NCI-H2196 (cell line): Measurements from ENCODE around the gene FAM13B.
"Not testable (repeated sequence)": the region's sequence is repeated elsewhere in the genome, so short reads cannot be mapped to it uniquely, and the experiment has no call there.

Source experiments
- DNase-seq: peaks from one replicate; lab custom pipeline; 2025; ENCODE audit not compliant: unreplicated experiment; lab: John Stamatoyannopoulos, UW

FAM13B gene

GRCh38 chr5:138035605-138036537, 3.0 kb upstream of the FAM13B start:
- DNase-seq: peak; percentile 81

DNA sequence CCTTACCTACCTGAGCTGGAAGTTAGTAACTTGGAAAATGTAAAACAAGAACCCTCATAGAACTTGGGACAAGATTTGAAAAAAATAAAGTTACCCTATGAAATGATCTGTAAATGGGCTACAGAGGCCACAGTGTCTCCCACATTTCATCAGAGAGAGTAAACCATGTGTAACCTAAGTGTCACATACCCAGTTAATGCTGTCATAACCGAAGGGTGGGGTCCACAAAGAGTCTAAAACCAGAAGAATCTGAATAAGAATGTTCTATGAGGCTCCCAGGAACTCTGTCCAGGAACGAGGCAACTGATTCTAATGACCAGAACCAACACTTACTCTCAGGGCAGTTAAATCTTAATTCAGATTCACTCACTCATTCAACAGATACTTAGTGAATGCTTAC, 1.0 kb upstream of the FAM13B start:
- no peak for DNase-seq

DNA sequence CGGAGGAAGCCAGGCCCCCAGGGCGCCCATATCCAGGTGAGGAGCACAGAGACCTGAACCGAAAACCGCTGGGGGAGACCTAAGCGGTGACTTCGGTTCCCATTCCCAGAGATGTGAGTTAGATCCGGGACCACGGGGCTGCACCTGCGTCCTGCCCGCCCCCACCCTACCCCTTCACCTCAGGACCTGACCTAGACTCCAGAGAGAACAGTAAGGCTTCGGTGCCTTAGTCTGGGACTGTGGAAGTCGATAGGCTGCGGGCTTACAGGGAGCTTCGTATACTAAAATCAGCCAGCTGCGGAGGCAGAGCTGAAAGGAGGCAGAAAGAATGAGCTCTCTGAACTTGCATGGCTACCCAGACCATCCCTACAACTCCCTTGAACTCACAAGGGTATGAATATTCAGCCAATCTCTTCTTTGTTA, 518 bp upstream of the FAM13B start:
- peak; percentile 48 for DNase-seq

- DNase-seq: no peak
Observed at GRCh38 chr5:138032028-138032571, 779 bp downstream of the FAM13B start.

DNA sequence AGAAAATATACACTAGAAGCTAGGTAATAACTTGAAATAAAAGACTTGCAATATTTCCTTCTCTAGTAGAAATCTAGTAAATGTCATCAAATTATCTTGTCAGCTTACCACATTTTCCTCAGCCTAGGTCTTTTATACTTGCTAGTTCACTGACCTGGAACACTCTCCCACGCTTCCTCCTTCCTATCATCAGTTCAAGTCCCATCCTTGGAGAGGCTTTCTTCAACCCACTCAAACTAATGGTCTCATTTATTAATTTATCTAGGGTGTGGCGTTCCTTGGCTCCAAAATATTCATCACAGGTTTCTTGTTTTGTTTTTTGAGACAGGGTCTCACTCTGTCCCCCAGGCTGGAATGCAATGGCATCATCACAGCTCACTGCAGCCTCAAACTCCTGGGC, 2.9 kb downstream of the FAM13B start:
- DNase-seq: no peak

GRCh38 chr5:138029501-138029900, 3.4 kb downstream of the FAM13B start:
- DNase-seq: no peak

GRCh38 chr5:138028971-138029365, 3.9 kb downstream of the FAM13B start:
- DNase-seq: no peak

- not testable (repeated sequence) for DNase-seq
Observed at GRCh38 chr5:138028262-138028970, 4.5 kb downstream of the FAM13B start.

DNA sequence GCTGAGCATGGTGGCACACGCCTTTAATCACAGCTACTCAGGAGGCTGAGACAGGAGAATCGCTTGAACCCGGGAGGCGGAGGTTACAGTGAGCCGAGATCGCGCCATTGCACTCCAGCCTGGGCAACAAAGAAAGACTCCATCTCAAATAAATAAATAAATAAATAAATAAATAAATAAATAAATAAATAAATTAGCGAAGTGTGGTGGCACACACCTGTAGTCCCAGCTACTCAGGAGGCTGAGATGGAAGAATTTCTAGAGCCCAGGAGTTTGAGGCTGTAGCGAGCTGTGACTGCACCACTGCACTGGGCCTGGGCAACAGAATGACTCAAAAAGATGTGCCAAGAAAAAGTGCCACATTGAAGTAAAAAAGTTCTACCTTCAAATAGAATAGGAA, 6.1 kb downstream of the FAM13B start:
- DNase-seq: not testable (repeated sequence)

GRCh38 chr5:138025285-138025684, 7.6 kb downstream of the FAM13B start:
- DNase-seq: no peak

DNA sequence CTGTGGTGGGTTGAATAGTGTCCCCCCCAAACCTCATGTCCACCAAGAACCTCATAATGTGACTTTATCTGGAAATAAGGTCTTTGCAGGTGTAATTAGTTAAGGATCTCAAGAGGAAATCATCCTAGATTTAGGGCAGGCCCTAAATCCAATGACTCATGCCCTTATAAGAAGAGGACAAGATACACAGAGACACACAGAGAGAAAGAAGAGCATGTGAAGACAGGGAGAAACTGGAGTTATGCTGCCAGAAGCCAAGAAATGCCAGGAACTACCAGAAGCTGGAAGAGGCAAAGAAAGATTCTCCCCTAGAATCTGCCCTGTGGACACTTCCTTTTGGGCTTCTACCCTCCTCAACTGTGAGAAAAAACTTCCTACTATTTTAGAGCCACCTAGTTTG, 8.8 kb downstream of the FAM13B start:
- no peak for DNase-seq

DNA sequence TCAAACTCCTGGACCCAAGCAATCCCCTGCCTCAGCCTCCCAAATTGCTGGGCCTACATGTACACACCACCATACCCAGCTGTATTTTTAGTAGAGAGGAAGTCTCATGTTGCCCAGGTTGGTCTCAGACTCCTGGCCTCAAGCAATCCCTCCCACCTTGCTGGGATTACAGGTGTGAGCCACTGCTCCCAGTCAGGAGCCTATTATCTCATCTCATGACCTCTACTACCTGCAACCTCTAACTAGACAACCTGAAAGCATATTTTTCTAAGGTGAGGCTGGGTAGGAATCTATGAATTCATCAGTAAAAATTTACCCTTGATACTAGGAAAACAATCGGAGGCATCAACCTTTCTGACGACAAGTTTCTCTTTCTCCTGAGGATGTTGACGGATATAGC, 10.0 kb downstream of the FAM13B start:
- DNase-seq: no peak

DNA sequence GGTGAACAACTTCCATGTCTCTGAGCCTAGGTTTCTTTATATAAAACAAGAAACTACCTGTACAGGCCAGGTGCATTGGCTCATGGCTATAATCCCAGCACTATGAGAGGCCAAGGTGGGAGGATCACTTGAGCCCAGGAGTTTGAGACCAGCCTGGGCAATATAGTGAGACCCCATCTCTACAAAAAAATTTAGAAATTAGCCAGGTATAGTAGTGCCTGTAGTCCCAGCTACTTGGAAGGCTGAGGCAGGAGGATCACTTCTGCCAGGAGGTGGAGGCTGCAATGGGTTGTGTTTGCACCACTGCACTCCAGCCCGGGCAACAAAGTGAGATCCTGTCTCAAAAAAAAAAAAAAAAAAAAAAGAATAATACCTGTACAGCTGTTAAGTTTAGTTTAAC, 11.1 kb downstream of the FAM13B start:
- no peak for DNase-seq

DNA sequence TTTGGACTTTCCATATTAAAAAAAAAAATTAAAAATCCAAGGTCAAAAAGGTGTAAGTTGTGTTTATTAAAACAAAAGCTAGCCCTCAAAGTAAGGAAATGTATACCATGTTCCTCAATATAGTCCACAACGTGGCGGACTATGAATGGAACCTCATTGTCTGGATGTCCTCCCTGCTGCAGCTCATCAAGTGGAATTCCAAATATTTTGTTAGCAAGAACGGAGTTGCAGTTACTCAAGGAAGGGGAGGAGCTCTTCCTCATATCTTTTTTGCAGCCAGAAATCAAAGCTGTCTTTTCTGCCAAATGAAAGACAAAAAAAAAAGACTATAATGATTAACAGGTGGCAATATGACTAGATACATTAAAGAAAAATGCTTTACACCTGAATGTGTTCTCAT, 14.0 kb downstream of the FAM13B start:
- DNase-seq: no peak

- no peak for DNase-seq
Observed at GRCh38 chr5:138015916-138016315, 17.0 kb downstream of the FAM13B start.

GRCh38 chr5:138011991-138012390, 20.9 kb downstream of the FAM13B start:
- peak; percentile 39 for DNase-seq

DNA sequence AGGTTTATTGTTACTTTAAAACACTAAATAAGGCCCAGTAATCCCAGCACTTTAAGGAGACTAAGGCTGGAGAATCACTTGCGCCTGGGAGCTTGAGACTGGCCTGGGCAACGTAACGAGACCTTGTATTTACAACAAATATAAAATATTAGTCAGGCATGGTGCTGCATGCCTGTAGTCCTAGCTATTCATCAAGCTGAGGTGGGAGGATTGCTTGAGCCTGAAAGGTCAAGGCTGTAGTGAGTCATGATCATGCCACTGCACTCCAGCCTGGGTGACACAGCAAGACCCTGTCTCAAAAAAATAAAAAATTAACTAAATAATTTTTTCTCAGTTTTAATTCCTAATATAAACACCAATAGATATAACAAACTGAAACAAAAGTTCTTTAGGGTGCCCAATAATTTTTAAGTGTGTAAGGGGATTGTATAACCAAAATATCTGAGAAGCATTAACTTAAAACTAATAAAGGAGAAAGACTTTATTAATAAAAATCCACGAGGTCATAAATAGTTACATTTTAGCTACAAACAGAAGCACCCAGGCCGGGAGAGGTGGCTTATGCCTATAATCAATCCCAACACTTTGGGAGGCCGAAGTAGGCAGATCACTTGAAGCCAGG, 32.7 kb downstream of the FAM13B start:
- DNase-seq: no peak

DNA sequence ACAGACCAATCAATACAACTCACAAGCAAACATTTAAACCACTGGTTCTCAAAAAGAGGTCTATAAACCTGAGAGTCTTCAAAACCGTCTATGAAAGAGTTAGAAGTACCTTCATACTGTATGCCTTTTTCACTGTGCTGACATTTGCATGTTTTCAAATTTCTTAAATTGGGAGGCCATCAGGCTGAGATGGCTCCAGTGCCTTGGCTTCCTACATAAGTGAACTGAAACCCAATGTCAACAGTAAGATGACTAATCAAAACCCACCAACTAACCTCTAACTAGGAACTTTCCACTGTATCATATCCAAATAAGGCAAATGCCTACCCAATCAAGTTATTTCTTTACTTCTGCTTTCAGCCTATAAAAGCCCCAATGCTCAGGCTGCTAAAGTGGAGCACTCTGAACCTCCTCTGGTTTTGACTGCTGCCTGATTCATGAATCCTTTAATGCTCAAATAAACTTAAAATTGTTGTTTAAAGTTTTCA, 35.1 kb downstream of the FAM13B start:
- no peak for DNase-seq

DNA sequence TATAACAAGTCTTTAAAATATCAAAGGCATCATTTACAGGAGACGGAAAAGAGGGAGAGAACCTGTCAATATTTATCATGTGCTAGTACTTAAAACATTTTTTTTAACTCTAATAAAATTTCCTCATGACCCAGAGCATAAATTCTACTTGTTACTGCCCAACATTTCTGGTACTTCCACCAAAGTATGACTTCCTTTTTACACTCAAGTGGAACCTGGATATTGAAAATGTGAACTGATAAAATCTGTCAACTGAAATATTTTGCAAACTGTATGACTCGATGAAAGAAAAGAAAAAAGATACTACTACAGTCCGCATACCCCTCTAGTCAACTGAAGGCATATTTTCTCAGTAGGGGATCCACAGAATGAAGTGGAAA, 37.1 kb downstream of the FAM13B start:
- no peak for DNase-seq

GRCh38 chr5:137995077-137995748, 37.7 kb downstream of the FAM13B start:
- no peak for DNase-seq

- DNase-seq: no peak
Observed at GRCh38 chr5:137994556-137994955, 38.3 kb downstream of the FAM13B start.
